Stimulated activated CD8-positive, alpha-beta memory T cell treated with anti-CD3 and anti-CD28 coated beads, Interleukin-7, amount 100 ng/mL, for 24 hours (primary cell): ENCODE measurements around the gene PTPN18.

ENCODE experiments used
- DNase-seq: peaks from one replicate; pipeline ENCODE4 v3.0.0-alpha.2; 2020; ENCODE audit warnings: low read depth

The PTPN18 gene

DNA sequence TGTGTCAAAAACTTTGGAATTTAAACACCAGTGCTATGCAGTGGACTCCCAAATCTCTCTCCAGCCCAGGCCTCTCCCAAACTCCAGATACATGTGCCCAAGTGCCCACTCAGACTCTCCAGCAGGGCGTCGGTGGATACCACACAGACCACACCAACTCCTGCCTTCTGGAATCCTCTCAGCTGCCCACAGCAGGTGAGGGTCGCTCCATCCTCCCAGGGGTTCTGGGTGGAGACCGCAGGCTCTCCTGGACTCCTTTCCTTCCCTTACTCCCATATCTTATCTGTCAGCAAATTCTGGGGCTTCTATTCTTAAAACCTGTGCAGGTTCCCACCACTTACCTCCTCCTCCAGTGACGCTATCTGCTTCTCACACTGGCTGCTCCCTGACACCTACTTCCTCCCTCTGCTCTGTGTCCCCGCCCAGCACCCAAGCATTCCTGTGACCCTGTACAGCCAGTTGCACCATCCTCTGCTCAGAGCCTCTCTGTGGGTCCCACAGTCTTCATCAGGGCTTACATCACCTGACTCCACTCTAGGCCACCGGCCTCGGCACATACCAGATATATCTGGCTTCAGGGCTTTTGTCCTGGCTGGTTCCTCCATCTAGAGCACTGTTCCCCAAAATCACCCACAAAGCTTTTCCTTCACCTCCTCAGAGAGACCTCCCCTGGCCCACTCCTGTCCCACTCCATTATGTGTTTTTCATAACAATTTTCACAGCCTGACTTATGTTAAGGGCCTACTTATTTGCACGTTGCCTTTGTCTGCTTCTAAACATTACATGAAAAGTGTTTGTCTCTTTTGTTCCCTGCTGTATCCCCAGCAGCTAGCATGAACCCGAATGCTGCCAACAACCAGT, 15.7 kb upstream of the PTPN18 start:
- DNase-seq = no peak

GRCh38 chr2:130341562-130342019, 14.3 kb upstream of the PTPN18 start:
- DNase-seq = no peak

DNA sequence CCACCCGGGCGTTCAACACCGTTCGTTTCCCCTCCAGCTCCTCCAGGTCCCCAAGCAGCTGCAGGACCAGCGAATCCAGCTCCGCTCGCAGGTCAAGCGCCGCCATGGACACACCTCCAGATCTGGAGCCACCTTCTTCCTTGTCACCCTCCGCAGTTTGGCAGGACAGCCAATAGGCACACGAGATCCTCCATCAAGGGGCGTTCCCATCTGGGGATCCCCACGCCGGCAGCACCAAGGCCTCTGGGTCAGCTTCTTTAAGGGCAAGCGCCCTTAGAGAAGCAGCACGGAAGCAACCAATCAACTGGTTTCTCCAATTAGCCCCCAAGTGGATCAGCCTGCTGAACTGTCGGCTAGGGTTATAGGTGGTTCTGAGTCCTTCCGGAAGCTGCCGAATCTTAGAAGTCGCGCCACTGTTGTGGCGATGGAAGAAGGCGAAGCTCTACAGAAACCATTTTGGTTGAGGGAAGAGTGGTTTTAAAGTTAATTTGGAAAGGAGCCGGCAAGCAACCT, 13.8 kb upstream of the PTPN18 start:
- peak; percentile 60 for DNase-seq

DNA sequence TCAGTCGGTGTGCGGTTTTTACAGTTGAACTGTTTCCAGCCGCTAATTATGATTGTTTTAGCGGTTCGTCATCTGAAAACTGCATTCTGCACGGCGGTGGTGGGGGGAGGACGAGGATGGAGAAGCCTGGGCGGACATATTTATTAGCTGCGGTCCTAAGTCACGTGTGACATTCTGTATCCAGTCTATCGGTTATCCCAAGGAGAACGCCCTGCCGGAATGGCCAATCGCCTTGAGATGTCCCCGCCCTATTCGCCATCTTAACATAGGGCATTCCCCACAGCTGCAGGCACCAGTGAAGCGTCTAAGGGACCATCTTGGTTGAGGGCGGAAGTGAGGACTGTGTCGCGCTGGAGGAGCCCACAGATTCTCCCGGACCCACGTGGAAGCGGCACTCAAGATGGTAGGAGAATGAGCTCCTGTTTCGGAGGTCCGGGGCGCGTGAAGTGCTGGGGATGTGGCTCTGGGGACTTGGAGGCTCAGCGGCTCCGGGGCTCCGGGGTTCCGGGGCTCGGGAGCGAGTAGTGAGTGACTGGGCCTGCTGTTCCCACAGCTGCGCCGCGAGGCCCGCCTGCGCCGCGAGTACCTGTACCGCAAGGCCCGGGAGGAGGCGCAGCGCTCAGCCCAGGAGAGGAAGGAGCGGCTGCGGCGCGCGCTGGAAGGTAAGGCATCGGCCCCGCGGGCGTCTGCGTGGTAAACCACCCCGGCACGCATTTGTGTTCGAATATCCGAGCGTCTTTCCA, 13.2 kb upstream of the PTPN18 start, which contains the start of gene IMP4:
TSS of gene IMP4 (plus strand) at position 365 of the 743 bp plus-strand sequence. CDS start at position 401, 36 bp downstream.
- peak; percentile 90 for DNase-seq

- DNase-seq = no peak
These were observed 11.3 kb upstream of the PTPN18 start for GRCh38 chr2:130344578-130344977.

- no peak for DNase-seq
These were observed 10.8 kb upstream of the PTPN18 start for GRCh38 chr2:130345091-130345490.

DNA sequence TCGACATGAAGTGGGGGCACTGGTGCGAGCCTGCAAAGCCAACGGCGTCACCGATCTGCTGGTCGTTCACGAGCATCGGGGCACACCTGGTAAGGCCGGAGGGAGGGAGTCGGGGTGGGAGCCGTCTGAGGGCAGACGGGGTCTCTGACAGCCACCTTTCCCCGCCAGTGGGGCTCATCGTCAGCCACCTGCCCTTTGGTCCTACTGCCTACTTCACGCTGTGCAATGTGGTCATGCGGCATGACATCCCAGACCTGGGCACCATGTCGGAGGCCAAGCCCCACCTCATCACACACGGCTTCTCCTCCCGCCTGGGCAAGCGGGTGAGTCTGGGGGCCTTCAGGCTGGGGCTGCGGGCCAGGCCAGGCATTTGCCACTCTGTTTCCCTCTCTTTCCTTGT, 10.2 kb upstream of the PTPN18 start:
- DNase-seq = no peak

DNA sequence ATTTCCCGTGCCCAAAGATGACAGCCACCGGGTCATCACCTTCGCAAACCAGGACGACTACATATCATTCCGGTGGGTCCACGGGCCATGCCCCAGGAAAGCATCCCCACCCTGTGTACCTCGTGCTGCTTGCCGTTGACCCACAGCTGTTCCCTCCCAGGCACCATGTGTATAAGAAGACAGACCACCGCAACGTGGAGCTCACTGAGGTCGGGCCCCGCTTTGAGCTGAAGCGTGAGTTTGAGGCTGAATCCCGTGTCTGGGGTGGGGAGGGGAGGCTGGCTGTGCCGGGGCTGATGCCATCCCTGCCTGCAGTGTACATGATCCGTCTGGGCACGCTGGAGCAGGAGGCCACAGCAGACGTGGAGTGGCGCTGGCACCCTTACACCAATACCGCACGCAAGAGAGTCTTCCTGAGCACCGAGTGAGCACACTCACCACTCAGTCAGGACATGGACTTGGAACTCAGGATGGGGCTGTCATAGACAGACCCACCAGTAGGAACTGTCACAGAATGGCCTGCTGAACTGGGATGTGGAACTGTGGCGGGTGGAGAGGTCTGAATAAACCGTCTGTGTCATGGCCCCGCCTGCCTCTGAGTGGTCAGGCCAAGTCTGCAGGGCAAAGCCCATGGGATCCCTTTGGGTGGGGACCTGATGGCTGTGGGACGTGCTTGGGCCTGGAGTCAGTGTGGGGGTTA, 9.7 kb upstream of the PTPN18 start:
- no peak for DNase-seq

GRCh38 chr2:130346741-130347066, 9.2 kb upstream of the PTPN18 start:
- DNase-seq = no peak

DNA sequence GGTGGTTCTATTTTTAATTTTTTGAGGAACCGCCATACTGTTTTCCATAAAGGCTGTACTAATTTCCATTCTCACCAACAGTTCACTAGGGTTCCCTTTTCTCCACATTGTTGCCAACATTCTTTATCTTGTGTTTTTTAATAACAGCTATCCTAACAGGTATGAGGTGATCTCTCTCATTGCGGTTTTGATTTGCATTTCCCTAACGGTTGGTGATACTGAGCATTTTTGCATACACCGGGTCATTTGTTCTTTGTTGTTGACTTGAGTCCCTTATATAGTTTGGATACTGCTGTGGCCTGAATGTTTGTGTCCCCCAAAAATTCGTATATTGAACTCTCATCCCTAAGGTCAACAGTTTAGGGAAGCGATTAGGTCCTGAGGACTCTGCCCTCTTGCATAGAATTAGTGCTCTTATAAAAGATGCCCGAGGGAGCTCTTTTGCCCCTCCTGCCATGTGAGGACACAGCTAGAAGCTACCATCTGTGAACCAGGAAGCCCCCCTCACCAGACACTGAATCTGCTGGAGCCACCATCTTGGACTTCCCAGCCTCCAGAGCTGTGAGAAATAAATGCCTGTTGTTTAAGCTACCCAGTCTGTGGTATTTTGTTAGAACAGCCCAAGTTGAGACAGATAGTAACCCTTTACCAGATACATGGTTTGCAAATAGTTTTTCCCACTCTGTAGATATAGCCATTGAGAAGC, 8.5 kb upstream of the PTPN18 start:
- no peak for DNase-seq

GRCh38 chr2:130349174-130349573, 6.7 kb upstream of the PTPN18 start:
- DNase-seq = no peak

GRCh38 chr2:130351711-130352110, 4.1 kb upstream of the PTPN18 start:
- DNase-seq = no peak

GRCh38 chr2:130352237-130352636, 3.6 kb upstream of the PTPN18 start:
- DNase-seq = no peak

- no peak for DNase-seq
These were observed 2.3 kb upstream of the PTPN18 start for GRCh38 chr2:130353291-130354138.

DNA sequence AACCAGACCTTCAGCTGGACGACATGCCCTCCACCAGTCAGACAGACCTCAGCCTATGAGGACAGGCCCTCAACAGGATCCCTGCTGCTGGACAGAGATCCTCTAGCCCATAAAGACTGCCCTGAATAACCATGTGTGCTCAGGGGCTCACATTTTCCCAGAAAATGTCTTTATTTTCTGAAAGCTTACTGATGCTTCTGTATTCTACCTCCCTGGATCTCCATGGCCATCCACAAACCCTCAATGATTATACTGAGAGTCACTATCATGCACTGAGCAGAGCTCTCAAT, 1.8 kb upstream of the PTPN18 start:
- DNase-seq = no peak

DNA sequence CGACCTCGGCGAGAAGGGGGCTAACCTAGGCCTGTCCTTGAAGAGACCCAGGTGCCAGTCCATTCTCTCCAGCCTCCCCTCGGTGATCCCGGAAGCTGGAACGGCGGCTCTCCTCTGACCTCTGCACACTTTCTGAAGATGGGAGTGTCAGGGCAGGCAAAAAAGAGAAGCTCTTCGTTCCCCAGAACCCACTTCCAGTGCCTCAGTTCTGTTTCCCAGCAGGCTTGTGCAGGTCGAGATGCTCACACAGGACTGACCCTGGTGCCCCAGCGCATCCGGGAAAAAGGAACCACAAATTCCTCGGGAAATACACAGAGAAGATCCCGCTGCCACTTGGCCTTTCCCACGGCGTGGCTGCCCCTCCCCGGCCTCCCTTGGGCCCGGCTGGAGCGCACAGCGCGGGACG, 681 bp upstream of the PTPN18 start:
- DNase-seq = no peak

- no peak for DNase-seq
These were observed 2.0 kb downstream of the PTPN18 start for GRCh38 chr2:130357864-130358263.

GRCh38 chr2:130358420-130359350, 2.8 kb downstream of the PTPN18 start:
- no peak for DNase-seq

DNA sequence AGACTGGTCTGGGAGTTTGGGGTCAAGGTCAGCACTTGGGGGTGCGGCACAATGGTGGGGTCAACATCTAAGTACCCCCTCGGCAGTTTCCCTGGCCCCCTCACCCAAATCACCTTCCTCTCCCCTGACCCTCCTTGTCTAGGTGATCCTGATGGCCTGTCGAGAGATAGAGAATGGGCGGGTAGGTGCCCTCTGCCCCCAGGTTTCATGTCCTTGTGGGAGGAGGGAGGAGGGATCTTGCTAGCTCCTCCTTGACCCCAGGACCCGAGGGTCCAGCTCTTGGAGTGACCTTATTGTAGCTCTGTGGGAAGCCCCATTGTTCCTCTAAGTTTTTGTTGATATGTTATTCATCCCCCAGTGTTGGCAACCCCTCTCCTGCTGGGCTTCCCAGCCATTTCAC, 3.6 kb downstream of the PTPN18 start:
- no peak for DNase-seq

DNA sequence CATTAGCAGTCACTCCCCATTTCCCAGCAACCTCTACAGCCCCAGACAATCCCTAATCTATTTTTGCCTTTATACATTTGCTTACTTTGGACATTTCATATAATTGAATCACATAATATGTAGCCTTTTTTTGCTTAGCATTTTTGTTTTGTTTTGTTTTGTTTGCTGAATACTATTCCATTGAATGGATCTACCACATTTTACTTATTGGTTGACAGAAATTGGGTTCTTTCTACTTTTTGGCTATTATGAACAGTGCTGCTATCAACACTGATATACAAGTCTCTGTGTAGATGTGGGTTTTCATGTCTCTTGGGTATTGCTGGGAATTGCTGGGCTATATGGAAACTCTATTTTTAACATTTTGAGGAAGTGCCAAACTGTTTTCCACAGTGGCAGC, 7.6 kb downstream of the PTPN18 start:
- DNase-seq = no peak
